SU-DHL-6 (cell line): Measurements from ENCODE around the gene C7orf57.
A peak's percentile ranks its signal among the peaks of the same experiment; 100 is the strongest.

Experiments used
- H2AFZ ChIP-seq: fragments of 200-600 bp; sonication (generic); 2 replicates; pipeline ENCODE4 v1.6.1; 2014; ENCODE audit warnings: low read depth, mild to moderate bottlenecking, moderate library complexity, mixed read lengths, antibody characterized with exemption, low read length; ENCODE audit not compliant: severe bottlenecking
- H3F3A ChIP-seq: fragments of 200-600 bp; shearing (Covaris generic); 2 replicates; pipeline ENCODE4 v1.6.0; 2016; ENCODE audit warnings: antibody characterized with exemption, mild to moderate bottlenecking; ENCODE audit not compliant: insufficient read depth
- H3K27ac ChIP-seq: fragments of 200-600 bp; sonication (generic); 2 replicates; pipeline ENCODE4 v1.5.1; 2016; ENCODE audit warnings: low read depth, mild to moderate bottlenecking, low read length, moderate library complexity, mixed read lengths
- H3K27me3 ChIP-seq: fragments of 200-600 bp; sonication (generic), shearing (Covaris generic); 2 replicates; pipeline ENCODE4 v1.6.0; 2014; ENCODE audit warnings: mild to moderate bottlenecking, low read length
- H3K36me3 ChIP-seq: fragments of 200-600 bp; sonication (generic); 2 replicates; pipeline ENCODE4 v1.6.1; 2014; ENCODE audit warnings: mild to moderate bottlenecking, low read length, mixed read lengths
- H3K4me2 ChIP-seq: fragments of 300-600, 200-600 bp; shearing (Covaris generic), sonication (generic); 2 replicates; pipeline ENCODE4 v1.6.0; 2014; ENCODE audit warnings: low read length, low read depth, mild to moderate bottlenecking; ENCODE audit not compliant: poor library complexity, severe bottlenecking
- H3K4me3 ChIP-seq: fragments of 200-600 bp; sonication (generic); 2 replicates; pipeline ENCODE4 v1.5.1; 2014; ENCODE audit warnings: antibody characterized with exemption, low read length, mild to moderate bottlenecking, mixed read lengths; ENCODE audit not compliant: insufficient read depth, poor library complexity, severe bottlenecking
- H3K79me2 ChIP-seq: fragments of 200-600 bp; sonication (generic); 2 replicates; pipeline ENCODE4 v1.6.1; 2014; ENCODE audit warnings: mild to moderate bottlenecking, low read length, moderate library complexity; ENCODE audit not compliant: insufficient read depth
- H3K9ac ChIP-seq: fragments of 200-600 bp; sonication (generic); 2 replicates; pipeline ENCODE4 v1.7.0; 2014; ENCODE audit warnings: mild to moderate bottlenecking, low read length
- H3K9me2 ChIP-seq: fragments of 200-600 bp; sonication (generic); replicated peaks from 2 replicates; pipeline ENCODE4 v1.6.1; 2014; ENCODE audit warnings: low read length; ENCODE audit not compliant: insufficient read depth
- H3K9me3 ChIP-seq: fragments of 200-600 bp; sonication (generic); 2 replicates; pipeline ENCODE4 v1.6.1; 2014; ENCODE audit warnings: low read length, mixed read lengths; ENCODE audit not compliant: insufficient read depth
- H4K20me1 ChIP-seq: fragments of 200-600 bp; sonication (generic); 2 replicates; pipeline ENCODE4 v1.6.1; 2014; ENCODE audit warnings: low read depth, mild to moderate bottlenecking, antibody characterized with exemption, low read length, moderate library complexity, mixed read lengths
- CTCF ChIP-seq: fragments of 200-600 bp; sonication (generic); IDR thresholded peaks from one replicate; pipeline ENCODE4 v1.5.1; 2017; ENCODE audit warnings: antibody characterized with exemption, mild to moderate bottlenecking, low read length, moderate library complexity; ENCODE audit not compliant: insufficient read depth, poor library complexity, severe bottlenecking
- EZH2phosphoT487 ChIP-seq: fragments of 200-600 bp; sonication (generic), shearing (Covaris generic); conservative IDR thresholded peaks from 2 replicates; pipeline ENCODE4 v1.6.1; 2018; ENCODE audit warnings: mild to moderate bottlenecking, antibody characterized with exemption, low read length, moderate library complexity, mixed read lengths

Gene C7orf57

DNA sequence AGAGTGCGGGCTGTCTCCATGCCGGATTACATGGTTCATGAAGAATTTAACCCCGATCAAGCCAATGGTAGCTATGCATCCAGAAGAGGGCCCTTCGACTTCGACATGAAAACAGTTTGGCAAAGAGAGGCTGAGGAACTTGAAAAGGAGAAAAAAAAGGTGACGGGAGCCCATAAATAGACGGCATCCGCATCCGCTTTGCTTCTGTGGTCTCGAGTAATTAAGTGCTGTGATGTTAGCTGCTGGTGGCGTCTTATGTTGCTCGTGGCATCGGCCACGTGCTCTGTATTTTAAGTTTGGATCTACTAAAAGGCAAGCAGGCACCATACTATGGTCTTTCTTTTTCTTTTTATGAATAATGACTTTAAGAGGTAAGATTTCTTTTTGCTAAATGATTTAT lies 11.1 kb downstream of the C7orf57 start:
- no peak for TF ChIP-seq CTCF
- no peak for TF ChIP-seq EZH2phosphoT487

DNA sequence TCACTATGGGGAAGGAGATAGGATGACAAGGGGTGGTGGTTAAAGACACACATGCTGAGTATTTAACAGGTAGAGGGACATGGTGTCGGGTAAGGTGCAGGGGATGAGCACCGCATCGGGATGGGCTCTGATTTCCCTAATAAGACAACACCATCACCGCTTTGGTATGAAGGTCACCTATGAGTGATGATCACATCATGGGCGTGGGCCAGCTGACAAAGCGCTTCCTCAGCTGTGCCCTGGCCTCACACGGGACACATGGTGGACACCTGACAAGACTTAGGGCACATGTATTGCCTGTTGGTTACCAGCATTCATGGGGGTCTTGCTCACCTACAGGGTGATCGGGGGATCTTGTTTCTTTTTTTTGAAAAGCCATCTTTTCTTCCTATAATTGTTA lies 12.8 kb downstream of the C7orf57 start:
- no peak overlapping the region for H3K4me3 ChIP-seq
- H3K9me2 ChIP-seq = no peaks in the 10 kb centered on the region
- H3K4me2 ChIP-seq = no peak overlapping the region
- no peaks in the 10 kb centered on the region for H4K20me1 ChIP-seq
- H3K9ac ChIP-seq = no peak overlapping the region
- H3K79me2 ChIP-seq = no peaks in the 10 kb centered on the region
- H2AFZ ChIP-seq = no peak overlapping the region
- no peaks in the 10 kb centered on the region for H3F3A ChIP-seq
- no peaks in the 10 kb centered on the region for H3K9me3 ChIP-seq
- no peak overlapping the region for H3K27ac ChIP-seq
- no peaks in the 10 kb centered on the region for H3K27me3 ChIP-seq
- TF ChIP-seq CTCF = no peak
- no peak for TF ChIP-seq EZH2phosphoT487
- H3K36me3 ChIP-seq = no peaks in the 10 kb centered on the region

More for the DNA sequence above, 11.1 kb downstream of the C7orf57 start:
- H3K27me3 ChIP-seq = no peaks in the 10 kb centered on the region
- peak overlapping the region; percentile 8 for H3K4me2 ChIP-seq
- no peak overlapping the region for H3K9ac ChIP-seq
- no peaks in the 10 kb centered on the region for H3K36me3 ChIP-seq
- H3K4me3 ChIP-seq = no peak overlapping the region
- H4K20me1 ChIP-seq = no peaks in the 10 kb centered on the region
- H3F3A ChIP-seq = no peaks in the 10 kb centered on the region
- H3K79me2 ChIP-seq = no peaks in the 10 kb centered on the region
- no peaks in the 10 kb centered on the region for H3K9me2 ChIP-seq
- no peak overlapping the region for H3K27ac ChIP-seq
- no peaks in the 10 kb centered on the region for H3K9me3 ChIP-seq
- no peak overlapping the region for H2AFZ ChIP-seq

DNA sequence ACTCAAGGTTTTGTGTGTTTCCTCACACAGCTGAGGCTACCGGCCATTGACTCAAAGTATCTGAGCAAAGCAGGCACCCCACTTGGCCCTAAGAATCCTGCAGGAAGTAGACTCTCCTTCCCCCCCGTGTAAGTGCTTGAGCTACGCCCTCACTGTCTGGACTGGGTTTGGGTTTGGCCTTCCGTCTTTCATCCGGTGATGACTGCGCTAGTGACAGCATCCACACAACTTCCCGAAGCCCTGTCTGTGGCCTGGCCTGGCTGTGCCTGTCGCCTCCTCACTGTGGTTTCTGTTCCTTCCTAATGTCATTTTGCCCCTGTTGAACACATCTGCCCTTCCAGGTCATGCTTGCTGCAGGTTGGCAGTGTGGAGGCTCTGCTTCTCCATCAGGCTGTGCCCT lies 14.5 kb downstream of the C7orf57 start:
- no peaks in the 10 kb centered on the region for H4K20me1 ChIP-seq
- no peak overlapping the region for H2AFZ ChIP-seq
- no peaks in the 10 kb centered on the region for H3K27me3 ChIP-seq
- H3K9me3 ChIP-seq = no peaks in the 10 kb centered on the region
- no peak for TF ChIP-seq EZH2phosphoT487
- no peak for TF ChIP-seq CTCF
- H3K4me2 ChIP-seq = no peak overlapping the region
- H3K9ac ChIP-seq = no peak overlapping the region
- H3K36me3 ChIP-seq = no peaks in the 10 kb centered on the region
- no peak overlapping the region for H3K4me3 ChIP-seq
- no peak overlapping the region for H3K27ac ChIP-seq
- H3F3A ChIP-seq = no peaks in the 10 kb centered on the region
- H3K9me2 ChIP-seq = no peaks in the 10 kb centered on the region
- H3K79me2 ChIP-seq = no peaks in the 10 kb centered on the region

DNA sequence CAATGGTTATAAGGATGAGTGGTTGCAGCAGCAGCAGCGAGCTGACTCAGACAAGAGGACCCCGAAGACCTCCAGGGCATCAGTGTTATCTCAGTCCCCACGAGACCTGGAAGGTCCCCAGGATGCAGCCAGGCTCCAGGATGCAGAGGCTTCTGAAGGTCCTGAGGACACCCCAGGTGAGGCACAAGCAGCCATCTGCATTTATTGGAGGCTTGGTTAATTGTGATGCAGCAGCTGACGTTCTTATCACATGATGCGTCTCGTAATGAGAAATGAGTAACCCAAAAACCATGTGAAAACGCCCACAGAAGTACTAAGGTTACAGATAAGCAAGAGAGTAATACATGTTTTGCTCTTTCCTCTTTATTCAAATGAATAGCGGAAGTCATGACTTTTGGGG lies 17.4 kb downstream of the C7orf57 start:
- H3K9ac ChIP-seq = no peak overlapping the region
- no peaks in the 10 kb centered on the region for H3K36me3 ChIP-seq
- H3K27me3 ChIP-seq = no peaks in the 10 kb centered on the region
- H3K4me2 ChIP-seq = no peak overlapping the region
- H3F3A ChIP-seq = no peaks in the 10 kb centered on the region
- TF ChIP-seq CTCF (no peak), EZH2phosphoT487 (no peak)
- no peaks in the 10 kb centered on the region for H3K79me2 ChIP-seq
- H3K4me3 ChIP-seq = no peak overlapping the region
- H3K9me2 ChIP-seq = no peaks in the 10 kb centered on the region
- H4K20me1 ChIP-seq = no peaks in the 10 kb centered on the region
- no peak overlapping the region for H2AFZ ChIP-seq
- no peak overlapping the region for H3K27ac ChIP-seq
- no peaks in the 10 kb centered on the region for H3K9me3 ChIP-seq
